NCI-H1105 (cell line): Measurements from ENCODE around the gene CORO2A.
"Not testable (repeated sequence)": the region's sequence is repeated elsewhere in the genome, so short reads cannot be mapped to it uniquely, and the experiment has no call there.

Experiments
- DNase-seq: peaks from one replicate; lab custom pipeline; 2025; lab: John Stamatoyannopoulos, UW

Gene CORO2A

DNA sequence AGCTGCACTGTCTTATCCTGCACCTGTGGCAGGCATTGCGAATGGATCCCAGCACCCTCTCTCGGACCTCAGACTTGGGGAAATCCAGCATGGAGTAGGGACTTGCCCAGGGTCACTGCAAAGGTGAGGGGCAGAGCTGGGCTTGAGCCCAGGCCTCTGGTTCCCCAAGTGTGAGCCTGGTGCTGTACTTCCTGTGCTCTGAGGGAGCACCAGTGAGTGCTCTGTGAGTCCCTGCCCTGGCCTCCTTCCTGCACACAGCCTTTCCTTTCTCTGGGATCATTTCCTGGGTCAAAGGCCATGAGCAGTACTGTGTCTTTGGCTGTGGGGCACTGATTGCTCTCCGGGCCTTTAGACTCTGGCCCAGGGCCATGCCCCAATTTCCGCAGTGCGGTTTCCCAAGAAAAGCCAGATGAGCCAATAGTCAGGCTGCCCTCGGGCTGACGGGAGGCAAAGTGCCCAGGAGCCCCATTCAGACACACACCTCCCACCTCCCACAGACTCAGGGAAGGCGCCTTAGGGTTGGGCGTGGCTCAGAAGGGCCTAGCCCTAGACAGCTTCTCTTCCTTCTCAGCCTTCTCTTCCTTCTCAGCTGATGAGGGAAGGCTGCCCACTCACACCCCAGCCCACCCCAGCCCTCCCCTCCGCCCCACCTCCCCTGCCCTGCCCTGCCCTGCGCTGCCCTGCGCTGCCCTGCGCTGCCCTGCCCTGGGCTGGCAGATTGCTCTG is 50.1 kb downstream of the CORO2A start:
- no peak for DNase-seq

DNA sequence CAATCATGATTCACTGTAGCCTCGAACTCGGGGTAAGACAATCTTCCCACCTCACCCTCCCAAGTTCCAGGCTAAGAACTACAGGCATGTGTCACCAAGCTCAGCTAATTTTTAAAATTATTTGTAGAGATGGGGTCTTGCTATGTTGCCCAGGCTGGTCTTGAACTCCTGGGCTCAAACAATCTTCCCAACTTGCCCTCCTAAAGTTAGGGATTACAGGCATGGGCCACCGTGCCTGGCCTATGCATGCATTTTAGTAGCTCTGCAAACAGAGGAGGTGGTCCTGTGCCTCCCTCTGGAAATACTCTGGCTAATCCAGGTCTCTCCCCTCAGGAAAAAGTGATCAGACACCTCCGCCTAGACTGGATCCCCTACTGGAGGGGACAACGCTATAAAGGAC is 51.9 kb downstream of the CORO2A start:
- DNase-seq: no peak

DNA sequence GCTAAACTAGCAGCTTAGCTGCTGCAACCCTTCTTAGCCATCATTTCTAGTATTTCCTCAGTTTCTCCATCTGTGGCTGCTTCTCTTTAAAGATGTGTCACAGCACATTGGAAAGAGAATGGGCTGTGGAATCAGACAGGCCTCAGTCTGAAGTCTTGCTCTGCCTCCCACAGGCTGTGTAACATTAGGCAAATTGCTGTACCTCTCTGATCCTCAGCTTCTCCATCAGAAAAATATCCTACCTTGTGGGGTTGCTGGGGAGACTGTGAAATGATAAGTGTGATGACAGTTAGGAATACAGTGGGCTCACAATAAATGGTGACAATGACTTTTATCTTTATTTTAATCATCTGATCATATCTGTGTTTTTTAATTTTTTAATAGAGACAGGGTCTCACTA is 55.9 kb downstream of the CORO2A start:
- no peak for DNase-seq

DNA sequence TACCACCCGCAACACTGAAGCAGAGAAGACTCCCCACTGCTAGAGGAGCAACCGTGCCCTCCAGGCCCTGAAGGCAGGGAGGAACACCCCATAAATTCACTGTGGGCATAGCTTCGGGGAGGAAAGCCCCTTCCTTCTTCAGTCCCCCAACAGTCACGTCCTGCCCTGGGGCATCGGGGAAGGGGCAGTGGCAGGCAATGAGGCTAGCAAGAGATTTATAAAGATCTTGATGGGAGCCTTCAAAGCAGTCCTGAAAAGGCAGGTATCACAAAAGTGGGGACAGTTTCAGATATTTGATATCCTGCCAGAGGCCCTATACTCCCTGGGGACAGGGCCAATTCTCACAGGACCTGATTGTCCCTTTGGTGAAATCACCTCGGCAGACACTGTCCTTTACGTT is 56.5 kb downstream of the CORO2A start:
- DNase-seq: no peak

DNA sequence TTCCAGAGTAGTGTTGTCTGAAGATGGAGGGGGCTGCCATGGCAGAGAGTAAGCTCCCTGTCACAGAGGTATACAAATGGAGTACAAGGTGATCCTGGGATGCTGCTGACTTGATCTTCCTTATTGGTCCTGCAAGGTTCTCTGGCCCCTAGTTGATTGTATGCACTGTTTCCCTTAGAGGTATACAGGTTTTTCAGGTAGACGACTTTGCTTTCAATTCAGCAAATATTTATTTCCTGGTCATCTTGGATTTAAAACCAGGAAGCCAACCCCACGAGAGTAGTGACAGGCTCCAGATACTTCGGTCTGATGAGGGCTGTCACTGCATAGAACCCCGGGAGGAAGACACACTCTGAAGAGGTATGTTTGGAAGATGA is 56.9 kb downstream of the CORO2A start:
- DNase-seq: no peak

DNA sequence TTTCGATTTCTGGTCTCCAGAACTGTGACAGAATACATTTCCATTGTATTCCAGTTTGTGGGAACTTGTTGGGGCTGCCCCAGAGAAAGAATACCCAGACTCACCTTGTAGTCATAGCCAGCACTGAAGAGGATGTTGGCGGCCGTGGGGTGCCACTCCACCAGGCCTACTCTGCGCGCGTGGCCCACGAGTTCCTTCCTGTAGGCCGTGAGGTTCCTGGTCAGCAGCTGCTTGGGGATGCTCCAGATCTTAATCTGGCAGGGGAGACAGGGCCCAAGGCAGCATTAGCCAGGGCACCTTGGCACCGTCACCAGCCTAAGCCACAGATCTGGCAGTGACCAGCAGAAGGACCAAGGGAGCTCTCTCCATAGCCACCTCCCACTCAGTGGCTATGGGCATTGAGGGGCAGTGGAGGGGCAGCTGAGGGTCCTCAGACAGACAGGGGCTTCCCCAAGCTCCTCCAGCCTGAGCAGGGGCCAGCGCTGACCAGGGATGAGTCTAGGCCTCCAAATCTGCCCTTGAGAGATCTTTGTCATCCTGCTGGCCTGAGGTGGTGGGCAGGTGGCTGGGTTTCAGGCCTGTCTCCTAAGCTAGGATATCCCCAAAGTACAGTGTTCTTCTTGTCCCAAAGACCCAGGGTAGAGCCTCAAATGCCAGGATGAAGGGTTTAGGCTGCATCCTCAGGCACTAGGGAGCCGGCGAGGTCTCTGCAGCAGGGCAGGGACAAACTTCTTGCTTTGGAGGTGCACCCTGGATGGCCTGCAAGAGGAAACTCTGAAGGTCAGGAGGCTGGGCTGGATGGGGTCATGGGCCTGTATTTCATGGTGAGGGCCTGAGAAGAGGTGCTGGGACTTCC is 57.5 kb downstream of the CORO2A start:
- DNase-seq: no peak

DNA sequence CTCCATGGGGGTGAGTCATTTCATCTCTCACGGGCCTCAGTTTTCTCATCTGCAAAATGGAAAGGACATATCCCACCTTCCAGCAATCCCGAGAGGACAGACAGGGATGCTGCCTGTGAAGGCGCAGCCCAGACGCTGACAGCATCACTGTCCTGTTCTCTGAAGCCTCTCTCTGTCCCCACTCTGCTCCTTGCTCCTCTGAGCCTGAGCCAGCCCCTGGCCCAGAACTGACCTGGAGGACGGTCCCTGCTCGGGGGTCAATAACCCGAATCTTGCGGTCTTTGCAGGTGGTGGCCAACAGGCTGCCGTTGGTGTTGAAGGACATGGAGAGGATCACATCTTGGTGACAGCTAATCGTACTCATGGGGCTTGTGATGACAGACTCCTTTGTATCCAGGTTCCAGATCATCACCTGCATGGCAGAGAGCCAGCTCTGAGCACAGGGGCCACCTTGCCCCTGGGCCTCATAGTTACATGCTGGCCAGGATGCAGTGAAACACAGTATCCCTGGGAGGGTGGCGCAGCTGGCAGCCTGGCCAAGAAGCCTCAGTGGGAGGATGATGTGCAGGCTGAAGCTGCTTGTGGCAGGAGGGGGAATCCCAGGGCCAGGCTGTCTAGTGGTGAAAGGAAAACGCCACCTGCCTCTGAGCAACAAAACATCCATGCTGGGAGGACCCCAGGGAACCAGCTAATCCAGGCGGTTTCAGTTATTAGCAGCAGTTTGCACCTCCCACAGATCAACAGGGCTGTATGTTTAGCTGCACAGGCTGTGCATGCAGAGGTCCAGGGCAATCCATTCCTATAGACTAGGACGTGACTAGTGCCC is 59.4 kb downstream of the CORO2A start:
- DNase-seq: peak; percentile 74

DNA sequence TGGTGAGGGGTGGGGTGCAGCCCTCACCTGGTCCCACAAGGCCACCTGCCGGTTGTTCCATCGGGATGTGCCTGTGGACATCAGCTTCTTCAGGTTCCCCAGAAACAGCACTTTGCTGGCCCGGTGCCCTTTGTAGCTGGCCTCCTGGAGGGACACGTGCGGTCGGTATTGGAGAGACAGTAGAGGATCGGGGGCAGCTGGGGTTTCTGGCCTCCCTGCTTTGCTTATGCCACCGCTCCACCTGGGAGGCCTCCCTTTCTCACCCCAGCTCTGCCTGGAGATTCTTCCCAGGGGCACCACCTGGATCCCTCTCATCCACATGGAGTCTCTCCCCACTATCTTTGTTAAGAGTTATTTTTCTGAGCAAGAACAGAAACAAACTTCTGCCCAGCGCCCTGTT is 60.3 kb downstream of the CORO2A start:
- no peak for DNase-seq

DNA sequence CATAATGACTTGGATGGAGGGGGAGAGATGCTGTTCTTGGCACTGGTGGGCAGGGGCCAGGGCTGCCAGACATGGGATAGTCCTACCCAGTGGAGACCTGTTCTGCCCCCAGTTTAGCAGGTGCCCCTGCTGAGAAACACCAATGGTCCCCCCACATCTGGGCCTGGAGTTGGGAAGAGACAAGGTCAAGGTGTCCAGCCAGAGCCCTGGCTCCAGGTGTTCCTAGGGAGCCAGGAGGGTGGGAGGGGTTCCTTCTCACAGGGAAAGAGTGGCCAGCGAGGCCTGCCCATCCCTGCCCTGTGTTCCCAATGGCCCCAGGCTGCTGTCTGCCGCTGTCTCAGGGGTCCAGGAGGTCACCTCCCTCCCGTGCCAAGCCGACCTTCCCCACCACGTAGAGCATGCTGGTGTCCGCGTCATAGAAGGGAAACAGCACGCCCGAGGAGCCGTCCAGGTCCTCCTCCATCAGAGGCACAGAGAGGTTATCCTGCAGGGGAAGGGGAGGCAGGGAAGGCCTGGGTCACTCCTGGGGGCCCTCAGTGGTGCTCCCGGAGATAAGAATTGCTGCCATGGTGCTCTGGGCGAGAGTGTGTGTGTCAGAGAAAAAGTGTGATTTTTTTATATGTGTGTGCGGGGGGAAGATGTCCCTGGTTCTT is 61.7 kb downstream of the CORO2A start:
- no peak for DNase-seq

DNA sequence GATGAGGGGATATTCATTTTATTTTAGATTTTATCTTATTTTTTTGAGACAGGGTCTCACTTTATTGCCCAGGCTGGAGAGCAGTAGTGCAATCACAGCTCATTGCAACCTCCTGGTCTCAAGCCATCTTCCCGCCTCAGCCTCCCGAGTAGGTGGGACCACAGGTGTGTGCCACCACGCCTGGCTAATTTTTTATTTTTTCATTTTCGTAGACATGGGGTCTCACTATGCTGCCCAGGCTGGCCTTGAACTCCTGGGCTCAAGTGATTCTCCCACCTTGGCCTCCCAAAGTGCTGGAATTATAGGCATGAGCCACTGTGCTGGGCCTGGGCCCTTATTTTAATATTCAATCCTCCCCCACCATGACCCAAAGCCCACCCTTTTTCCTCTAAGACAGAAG is 62.4 kb downstream of the CORO2A start:
- not testable (repeated sequence) for DNase-seq

DNA sequence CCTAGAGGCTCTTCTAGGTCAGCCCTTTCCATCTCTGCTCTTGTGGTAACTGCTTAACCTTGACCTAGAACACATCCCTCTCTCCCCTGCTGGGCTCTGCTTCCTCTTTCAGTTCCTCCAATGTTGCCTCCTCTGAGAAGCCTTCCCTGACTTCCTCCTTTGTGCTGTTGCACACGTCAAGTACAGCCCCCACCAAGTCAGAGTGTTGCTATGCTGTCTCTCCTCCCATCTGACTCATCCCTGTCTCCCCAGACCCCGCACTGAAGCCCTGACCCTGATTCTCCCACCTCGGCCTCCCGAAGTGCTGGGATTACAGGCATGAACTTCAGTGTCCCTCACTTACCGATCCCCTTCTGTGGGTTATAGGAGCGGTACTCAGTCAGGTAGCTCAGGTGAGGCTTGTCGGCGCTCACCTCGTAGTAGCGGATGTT is 63.0 kb downstream of the CORO2A start:
- DNase-seq: no peak

DNA sequence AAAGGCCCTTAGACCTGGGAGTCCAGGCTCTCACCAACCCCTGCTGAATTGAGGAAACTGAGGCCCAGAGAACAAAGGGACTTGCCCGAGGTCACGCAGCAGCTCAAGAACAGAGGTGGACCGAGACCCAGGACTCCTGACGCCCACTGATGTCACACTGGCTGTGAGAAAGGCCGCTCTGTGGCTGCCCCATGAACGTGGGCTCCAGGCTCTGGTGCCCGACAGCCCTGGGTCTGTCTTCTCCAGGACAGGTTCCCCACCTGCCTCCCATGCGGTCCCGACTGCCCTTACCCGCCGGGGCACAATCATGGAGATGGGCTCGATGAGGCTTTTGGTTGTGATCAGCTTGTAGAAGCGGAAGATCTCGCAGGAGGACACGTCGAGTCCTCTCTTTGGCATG is 64.1 kb downstream of the CORO2A start:
- no peak for DNase-seq

DNA sequence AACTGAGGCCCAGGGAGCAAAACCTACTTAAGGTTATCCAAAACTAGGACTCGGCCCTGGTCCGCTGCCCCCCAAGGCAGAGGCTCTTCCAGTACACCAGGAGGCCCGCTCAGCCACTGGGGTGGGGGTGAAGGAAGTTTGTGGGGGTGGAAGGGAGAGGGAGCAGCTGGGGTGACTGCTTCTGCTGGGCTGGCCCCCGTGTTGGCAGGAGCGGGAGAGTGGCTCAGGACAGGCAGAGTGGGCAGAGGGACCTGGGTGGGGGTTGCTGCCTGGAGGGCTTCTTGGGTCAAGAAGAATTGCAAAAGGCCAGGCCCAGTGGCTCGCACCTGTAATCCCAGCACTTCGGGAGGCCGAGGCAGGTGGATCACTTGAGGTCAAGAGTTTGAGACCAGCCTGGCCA is 65.2 kb downstream of the CORO2A start:
- DNase-seq: no peak

DNA sequence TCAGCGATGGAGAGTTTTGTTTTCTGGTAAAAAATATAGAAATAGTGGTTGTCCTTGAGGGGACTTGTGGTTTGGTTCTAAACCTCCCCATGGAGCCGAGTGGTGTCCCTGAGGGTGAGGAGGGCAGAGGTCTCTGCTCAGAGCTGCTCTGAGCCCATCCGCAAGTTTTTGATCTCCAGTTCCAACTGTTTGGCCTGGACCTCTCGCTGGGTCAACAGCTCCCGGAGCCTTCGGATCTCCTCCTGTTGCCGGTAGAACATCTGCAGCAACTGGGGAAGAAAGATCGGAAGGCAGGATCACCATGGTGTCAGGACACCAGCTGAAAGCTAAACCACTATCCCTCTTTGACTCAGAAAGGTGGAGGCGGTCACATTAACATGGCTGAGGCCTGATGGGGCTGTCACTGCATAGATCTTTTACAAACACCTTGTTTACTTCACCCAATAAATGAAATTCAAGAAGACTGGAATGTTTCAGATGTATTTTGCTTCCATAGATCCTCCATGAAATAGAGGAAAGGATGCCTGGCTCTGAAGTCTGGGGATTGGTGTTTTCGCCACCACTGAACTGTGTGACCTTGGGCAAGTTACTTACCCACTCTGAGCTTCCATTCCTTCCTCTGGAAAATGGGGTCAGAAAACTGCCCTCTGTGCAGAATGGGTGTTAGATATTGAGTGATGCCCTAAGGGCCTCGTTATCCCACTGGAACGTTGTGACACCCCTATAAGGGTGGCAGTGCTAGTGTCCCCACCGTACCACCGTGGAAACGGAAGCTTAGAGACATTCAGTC is 67.6 kb downstream of the CORO2A start:
- no peak for DNase-seq

DNA sequence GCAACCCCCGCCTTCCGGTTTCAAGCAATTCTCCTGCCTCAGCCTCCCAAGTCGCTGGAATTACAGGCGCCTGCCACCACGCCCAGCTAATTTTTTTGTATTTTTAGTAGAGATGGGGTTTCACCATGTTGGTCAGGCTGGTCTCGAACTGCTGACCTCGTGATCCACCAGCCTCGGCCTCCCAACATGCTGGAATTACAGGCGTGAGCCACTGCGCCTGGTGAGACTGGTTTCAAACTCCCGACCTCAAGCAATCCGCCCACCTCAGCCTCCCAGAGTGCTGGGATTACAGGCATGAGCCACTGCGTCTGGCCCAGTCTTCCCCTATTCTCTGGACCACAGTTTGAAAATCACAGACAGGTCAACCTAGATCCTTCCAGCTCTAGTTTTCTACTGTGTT is 68.3 kb downstream of the CORO2A start:
- DNase-seq: not testable (repeated sequence)

DNA sequence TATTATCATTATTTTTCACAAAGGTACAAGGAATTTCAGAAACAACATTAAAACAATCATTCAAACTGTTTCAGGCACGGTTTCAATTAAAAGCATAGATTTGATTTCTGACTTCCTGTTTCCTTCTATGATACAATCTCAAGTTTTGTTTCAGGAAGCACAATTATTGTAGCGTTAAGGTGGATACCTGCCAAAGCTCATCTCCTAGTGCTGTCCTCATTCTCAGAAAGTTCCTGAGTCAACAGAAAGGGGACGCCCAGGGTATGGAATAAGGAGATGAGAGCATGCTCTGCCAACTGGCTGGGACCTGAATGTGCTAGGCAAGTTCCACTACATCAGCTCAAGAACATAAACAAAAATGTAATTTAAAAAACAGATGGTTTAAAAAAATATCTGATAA is 71.4 kb downstream of the CORO2A start:
- DNase-seq: no peak

DNA sequence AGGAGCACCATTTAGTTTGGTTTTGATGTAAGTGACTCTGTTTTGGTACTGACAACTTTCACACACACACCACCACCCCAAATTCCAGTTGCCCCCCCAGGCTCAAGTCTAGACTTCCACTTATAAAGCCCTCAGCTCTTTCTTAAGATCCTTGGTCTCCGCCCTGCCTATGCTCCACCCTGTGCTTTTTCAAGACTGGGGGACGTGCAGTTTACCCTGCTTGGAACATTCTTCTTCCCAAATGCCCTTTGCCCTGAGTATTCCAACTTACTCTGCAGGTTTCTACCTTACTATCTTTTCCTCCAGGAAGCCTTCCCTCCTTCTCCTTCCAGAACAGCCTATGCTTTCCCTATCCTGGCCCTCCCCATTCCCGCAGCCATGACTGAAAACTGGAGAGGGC is 72.0 kb downstream of the CORO2A start:
- DNase-seq: no peak

DNA sequence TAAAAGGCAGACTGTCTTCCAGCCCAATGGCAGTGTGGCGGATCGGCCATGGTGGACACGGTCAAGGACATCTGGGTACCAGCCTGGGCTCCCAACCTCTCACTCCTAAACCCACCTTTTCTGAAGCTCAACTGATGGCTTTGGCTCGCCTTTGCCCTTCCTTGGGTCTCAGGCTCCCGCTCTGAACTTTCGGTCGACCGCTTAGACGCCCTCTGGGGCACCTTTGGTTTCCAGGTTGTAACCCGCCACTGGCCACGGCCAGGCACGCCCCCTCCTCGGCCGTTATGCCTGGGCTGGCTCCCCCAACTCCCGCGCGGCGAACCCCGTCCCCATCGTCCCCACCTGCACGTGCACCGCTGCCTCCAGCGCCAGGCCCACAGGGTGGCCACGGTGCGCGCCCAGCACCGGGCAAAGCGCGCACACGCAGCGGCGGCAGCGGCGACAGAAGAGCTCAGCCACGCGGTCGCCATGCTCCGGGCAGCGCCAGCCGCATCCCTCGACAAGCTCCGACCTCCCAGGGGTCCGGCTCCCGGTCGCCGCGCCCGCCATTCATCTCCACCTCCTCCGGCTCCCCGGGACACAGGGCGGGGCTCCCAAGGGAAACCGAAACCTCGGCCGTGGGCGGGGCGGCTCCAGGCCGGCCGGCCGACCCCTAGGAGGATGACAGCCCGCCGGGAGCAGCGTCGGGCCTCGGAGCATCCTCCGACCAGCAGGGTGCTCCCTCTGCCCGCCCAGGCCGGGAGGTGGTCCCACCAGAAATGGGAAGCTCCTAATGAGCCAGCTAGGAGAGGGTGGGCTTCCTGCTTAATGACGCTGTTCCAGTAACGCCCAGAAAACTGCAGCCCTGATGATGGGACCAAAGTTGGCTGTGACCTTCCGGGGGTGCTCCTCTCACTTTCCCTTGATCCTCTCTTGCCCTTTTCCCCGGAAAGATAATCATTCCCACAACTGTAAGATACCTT is 73.5 kb downstream of the CORO2A start, which contains the start of gene TRIM14:
Gene TRIM14 (minus strand): TSS at position 583 of the 962 bp plus-strand sequence. CDS start 34 bp downstream, at position 549.
- peak; percentile 28 for DNase-seq

DNA sequence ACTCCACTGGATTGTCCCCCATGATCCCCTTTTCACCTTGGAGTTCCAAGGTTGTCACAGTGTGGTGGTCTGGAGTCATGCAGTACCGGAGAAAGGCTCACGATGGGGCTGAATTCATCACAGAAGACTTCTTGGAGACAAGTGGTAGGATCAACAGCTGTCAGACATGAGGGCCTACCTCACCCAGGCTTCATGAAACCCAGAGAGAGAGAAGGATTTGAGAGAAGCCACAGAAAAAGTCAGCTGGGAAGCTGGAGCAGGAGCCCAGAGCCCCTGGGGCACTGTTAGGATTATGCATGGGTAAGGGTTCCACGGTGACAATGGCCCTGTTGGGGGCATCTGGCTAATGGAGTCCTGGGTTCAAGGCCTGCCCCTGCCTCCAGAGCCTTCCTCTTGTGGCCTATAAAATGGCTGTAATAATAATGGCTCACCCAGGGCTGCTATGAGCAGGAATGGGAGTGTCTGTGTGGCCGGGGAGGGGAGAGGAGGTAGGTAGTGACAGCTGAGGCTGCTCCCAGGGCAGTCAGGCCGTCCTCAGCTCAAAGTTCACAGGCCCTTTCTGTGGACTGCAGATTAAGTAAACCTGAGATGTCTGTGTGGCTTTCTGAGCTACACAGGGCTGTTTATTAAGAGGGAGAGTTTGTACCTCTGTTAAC is 74.3 kb downstream of the CORO2A start:
- no peak for DNase-seq
